ENCODE data around the gene ETFB. TPM values are rescaled to one million over a fixed set of nuclear protein-coding genes. Genes with fewer than 3 reads are reported as not detected.

The ETFB gene
- total and polyA plus RNA-seq, 4 donors, result 129 to 713 (median 467) TPM

- Histone ChIP-seq H3K4me1 (ENCODE audit: control insufficient read depth in 4 of 4, insufficient read depth in 4 of 4, low read length in 3 of 4) (peaks cover 0 to 5% (median 2%) of the 10 kb centered on the region in 4 donors), H3K4me3 (ENCODE audit: low read depth in 1 of 3, low read length in 3 of 3) (no peak overlapping the region), H3K27ac (ENCODE audit: low read depth in 1 of 2, low read length in 2 of 2) (no peak overlapping the region), H3K9me3 (ENCODE audit: control insufficient read depth in 4 of 4, low read length in 3 of 4) (no peaks in the 10 kb centered on the region), H3K27me3 (ENCODE audit: control insufficient read depth in 4 of 4, insufficient read depth in 4 of 4, low read length in 3 of 4) (no peaks in the 10 kb centered on the region), H3K36me3 (ENCODE audit: control insufficient read depth in 4 of 4, insufficient read depth in 3 of 4, low read depth in 1 of 4, low read length in 3 of 4) (peaks cover 0 to 6% (median 0%) of the 10 kb centered on the region in 4 donors), H3K9ac (ENCODE audit: low read depth in 1 of 2, low read length in 2 of 2) (no peak overlapping the region)
- no peak for DNase-seq (ENCODE audit: low spot score)
- 96% methylated on average over 13 of the region's 13 CpGs for WGBS
- TF ChIP-seq, protein P1, sequence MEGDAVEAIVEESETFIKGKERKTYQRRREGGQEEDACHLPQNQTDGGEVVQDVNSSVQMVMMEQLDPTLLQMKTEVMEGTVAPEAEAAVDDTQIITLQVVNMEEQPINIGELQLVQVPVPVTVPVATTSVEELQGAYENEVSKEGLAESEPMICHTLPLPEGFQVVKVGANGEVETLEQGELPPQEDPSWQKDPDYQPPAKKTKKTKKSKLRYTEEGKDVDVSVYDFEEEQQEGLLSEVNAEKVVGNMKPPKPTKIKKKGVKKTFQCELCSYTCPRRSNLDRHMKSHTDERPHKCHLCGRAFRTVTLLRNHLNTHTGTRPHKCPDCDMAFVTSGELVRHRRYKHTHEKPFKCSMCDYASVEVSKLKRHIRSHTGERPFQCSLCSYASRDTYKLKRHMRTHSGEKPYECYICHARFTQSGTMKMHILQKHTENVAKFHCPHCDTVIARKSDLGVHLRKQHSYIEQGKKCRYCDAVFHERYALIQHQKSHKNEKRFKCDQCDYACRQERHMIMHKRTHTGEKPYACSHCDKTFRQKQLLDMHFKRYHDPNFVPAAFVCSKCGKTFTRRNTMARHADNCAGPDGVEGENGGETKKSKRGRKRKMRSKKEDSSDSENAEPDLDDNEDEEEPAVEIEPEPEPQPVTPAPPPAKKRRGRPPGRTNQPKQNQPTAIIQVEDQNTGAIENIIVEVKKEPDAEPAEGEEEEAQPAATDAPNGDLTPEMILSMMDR (IDR thresholded peaks at IDR 0.05; ENCODE audit: low read depth, low read length, missing input control), result no peak
- TF ChIP-seq RXRA (IDR thresholded peaks at IDR 0.05) (no peak), NR2F2 (IDR thresholded peaks at IDR 0.05) (no peak), EGR1 (IDR thresholded peaks at IDR 0.05; ENCODE audit: low read depth in 2 of 2) (no peak), FOXA1 (IDR thresholded peaks at IDR 0.05) (no peak), JUND (IDR thresholded peaks at IDR 0.05) (no peak), SP1 (IDR thresholded peaks at IDR 0.05) (no peak), ZBTB33 (IDR thresholded peaks at IDR 0.05) (no peak), ATF3 (IDR thresholded peaks at IDR 0.05) (no peak), REST (IDR thresholded peaks at IDR 0.05) (no peak), HNF4G (IDR thresholded peaks at IDR 0.05) (no peak), YY1 (IDR thresholded peaks at IDR 0.05) (no peak), RAD21 (IDR thresholded peaks at IDR 0.05) (no peak), GABPA (IDR thresholded peaks at IDR 0.05 in 1 of 2, conservative IDR thresholded peaks at IDR 0.05 in 1 of 2) (no peak), HNF4A (conservative IDR thresholded peaks at IDR 0.05) (no peak), FOXA2 (IDR thresholded peaks at IDR 0.05) (no peak), TAF1 (conservative IDR thresholded peaks at IDR 0.05) (no peak)
- TF ChIP-seq, protein P2, sequence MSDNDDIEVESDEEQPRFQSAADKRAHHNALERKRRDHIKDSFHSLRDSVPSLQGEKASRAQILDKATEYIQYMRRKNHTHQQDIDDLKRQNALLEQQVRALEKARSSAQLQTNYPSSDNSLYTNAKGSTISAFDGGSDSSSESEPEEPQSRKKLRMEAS (IDR thresholded peaks at IDR 0.05), result no peak
These were observed 32.2 kb downstream of the ETFB start for GRCh38 chr19:51333836-51334460.

All from liver (tissue), 9 donors.